ENCODE measurements around the gene PACRG. TPM values are rescaled to one million over a fixed set of nuclear protein-coding genes. Genes with fewer than 3 reads are reported as not detected.

PACRG gene
- total RNA-seq, 1 experiment from 2014 or later, result not detected

DNA sequence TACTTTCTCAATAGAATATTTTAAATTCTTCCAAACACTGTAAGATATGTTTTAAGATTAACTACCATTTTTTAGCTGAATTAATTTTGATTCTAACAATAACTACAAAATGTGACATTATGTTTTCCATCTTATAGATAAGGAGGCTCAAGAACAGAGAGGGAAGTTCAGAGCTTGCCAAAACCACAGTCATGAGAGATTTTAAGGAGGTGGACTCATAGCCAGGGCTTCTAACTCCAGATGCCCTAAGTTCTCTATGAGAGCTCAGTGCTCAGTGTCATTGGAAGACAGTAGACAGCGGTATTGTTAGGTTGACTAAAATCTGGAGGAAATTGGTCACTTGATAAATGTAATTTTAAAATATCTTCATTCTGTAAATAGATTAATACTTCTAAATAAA, 144.2 kb downstream of the PACRG start:
- DNase-seq, result no peak
- Mint-ChIP-seq H3K36me3 (ENCODE audit: insufficient read depth, unreplicated experiment) (no peaks in the 10 kb centered on the region), H3K27me3 (ENCODE audit: insufficient read depth, unreplicated experiment) (peaks cover 4% of the 10 kb centered on the region), H3K9me3 (ENCODE audit: unreplicated experiment) (no peaks in the 10 kb centered on the region), H3K4me1 (ENCODE audit: low read depth, unreplicated experiment) (no peaks in the 10 kb centered on the region), H3K4me3 (ENCODE audit: unreplicated experiment) (no peak overlapping the region), H3K27ac (ENCODE audit: unreplicated experiment) (no peak overlapping the region)
- Histone ChIP-seq H3K9me3 (no peaks in the 10 kb centered on the region), H3K36me3 (ENCODE audit: control insufficient read depth, insufficient read depth, low read length) (no peaks in the 10 kb centered on the region), H3K4me1 (no peaks in the 10 kb centered on the region), H3K4me3 (ENCODE audit: low read depth, low read length) (no peak overlapping the region), H3K27me3 (replicated peaks; ENCODE audit: control insufficient read depth, insufficient read depth, low read length) (no peaks in the 10 kb centered on the region)
- no TSS peak for BruUV-seq (replicated peaks)
- ChIA-PET POLR2A (no interaction called here), CTCF (no interaction called here)
- intact Hi-C loops (cut with micrococcal nuclease; ENCODE audit: unreplicated experiment), result no loop called here
- TF ChIP-seq, protein P1, sequence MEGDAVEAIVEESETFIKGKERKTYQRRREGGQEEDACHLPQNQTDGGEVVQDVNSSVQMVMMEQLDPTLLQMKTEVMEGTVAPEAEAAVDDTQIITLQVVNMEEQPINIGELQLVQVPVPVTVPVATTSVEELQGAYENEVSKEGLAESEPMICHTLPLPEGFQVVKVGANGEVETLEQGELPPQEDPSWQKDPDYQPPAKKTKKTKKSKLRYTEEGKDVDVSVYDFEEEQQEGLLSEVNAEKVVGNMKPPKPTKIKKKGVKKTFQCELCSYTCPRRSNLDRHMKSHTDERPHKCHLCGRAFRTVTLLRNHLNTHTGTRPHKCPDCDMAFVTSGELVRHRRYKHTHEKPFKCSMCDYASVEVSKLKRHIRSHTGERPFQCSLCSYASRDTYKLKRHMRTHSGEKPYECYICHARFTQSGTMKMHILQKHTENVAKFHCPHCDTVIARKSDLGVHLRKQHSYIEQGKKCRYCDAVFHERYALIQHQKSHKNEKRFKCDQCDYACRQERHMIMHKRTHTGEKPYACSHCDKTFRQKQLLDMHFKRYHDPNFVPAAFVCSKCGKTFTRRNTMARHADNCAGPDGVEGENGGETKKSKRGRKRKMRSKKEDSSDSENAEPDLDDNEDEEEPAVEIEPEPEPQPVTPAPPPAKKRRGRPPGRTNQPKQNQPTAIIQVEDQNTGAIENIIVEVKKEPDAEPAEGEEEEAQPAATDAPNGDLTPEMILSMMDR (IDR thresholded peaks at IDR 0.05; ENCODE audit: insufficient read depth in 1 of 2, low read depth in 1 of 2, low read length in 1 of 2, severe bottlenecking in 1 of 2, unreplicated experiment in 1 of 2), result no peak

- H3K27ac Mint-ChIP-seq (ENCODE audit: unreplicated experiment), result no peak overlapping the region
- H3K4me3 Mint-ChIP-seq (ENCODE audit: unreplicated experiment), result no peak overlapping the region
- no peaks in the 10 kb centered on the region for H3K27me3 Mint-ChIP-seq (ENCODE audit: insufficient read depth, unreplicated experiment)
- Histone ChIP-seq H3K4me3 (ENCODE audit: low read depth, low read length) (no peak overlapping the region), H3K27me3 (replicated peaks; ENCODE audit: control insufficient read depth, insufficient read depth, low read length) (no peaks in the 10 kb centered on the region), H3K36me3 (ENCODE audit: control insufficient read depth, insufficient read depth, low read length) (no peaks in the 10 kb centered on the region), H3K4me1 (no peaks in the 10 kb centered on the region), H3K9me3 (no peaks in the 10 kb centered on the region)
- no peaks in the 10 kb centered on the region for H3K9me3 Mint-ChIP-seq (ENCODE audit: unreplicated experiment)
- TF ChIP-seq, protein P1 (IDR thresholded peaks at IDR 0.05; ENCODE audit: insufficient read depth in 1 of 2, low read depth in 1 of 2, low read length in 1 of 2, severe bottlenecking in 1 of 2, unreplicated experiment in 1 of 2), result no peak
- BruUV-seq (replicated peaks), result no TSS peak
- ChIA-PET POLR2A (no interaction called here), CTCF (no interaction called here)
- no peaks in the 10 kb centered on the region for H3K4me1 Mint-ChIP-seq (ENCODE audit: low read depth, unreplicated experiment)
- intact Hi-C loops (cut with micrococcal nuclease; ENCODE audit: unreplicated experiment), result no loop called here
- no peaks in the 10 kb centered on the region for H3K36me3 Mint-ChIP-seq (ENCODE audit: insufficient read depth, unreplicated experiment)
- DNase-seq, result no peak
Measured at GRCh38 chr6:162873537-162873936, 145.8 kb downstream of the PACRG start.

DNA sequence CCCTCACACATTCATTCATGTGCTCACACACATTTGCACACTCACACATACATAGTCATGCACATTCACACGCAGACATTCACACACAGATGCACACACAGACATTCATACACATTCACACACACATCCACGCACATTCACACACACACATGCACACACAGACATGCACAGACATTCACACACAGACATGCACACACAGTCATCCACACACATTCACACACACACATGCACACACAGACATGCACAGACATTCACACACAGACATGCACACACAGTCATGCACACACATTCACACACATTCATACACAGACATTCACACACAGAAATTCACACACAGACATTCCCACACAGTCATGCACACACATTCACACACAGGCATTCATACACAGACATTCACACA, 147.3 kb downstream of the PACRG start:
- intact Hi-C loops (cut with micrococcal nuclease; ENCODE audit: unreplicated experiment), result no loop called here
- no peaks in the 10 kb centered on the region for H3K4me1 ChIP-seq
- no peaks in the 10 kb centered on the region for H3K36me3 ChIP-seq (ENCODE audit: control insufficient read depth, insufficient read depth, low read length)
- no TSS peak for BruUV-seq (replicated peaks)
- no peaks in the 10 kb centered on the region for H3K27me3 ChIP-seq (replicated peaks; ENCODE audit: control insufficient read depth, insufficient read depth, low read length)
- no peak overlapping the region for H3K4me3 Mint-ChIP-seq (ENCODE audit: unreplicated experiment)
- no peaks in the 10 kb centered on the region for H3K9me3 Mint-ChIP-seq (ENCODE audit: unreplicated experiment)
- no peak overlapping the region for H3K27ac Mint-ChIP-seq (ENCODE audit: unreplicated experiment)
- H3K36me3 Mint-ChIP-seq (ENCODE audit: insufficient read depth, unreplicated experiment), result no peaks in the 10 kb centered on the region
- DNase-seq, result no peak
- TF ChIP-seq, protein P1 (IDR thresholded peaks at IDR 0.05; ENCODE audit: insufficient read depth in 1 of 2, low read depth in 1 of 2, low read length in 1 of 2, severe bottlenecking in 1 of 2, unreplicated experiment in 1 of 2), result no peak
- ChIA-PET CTCF (no interaction called here), POLR2A (no interaction called here)
- H3K27me3 Mint-ChIP-seq (ENCODE audit: insufficient read depth, unreplicated experiment), result no peaks in the 10 kb centered on the region
- no peaks in the 10 kb centered on the region for H3K4me1 Mint-ChIP-seq (ENCODE audit: low read depth, unreplicated experiment)
- no peaks in the 10 kb centered on the region for H3K9me3 ChIP-seq
- H3K4me3 ChIP-seq (ENCODE audit: low read depth, low read length), result no peak overlapping the region

All from Caco-2 (cell line).